ENCODE results near the gene BCL11A. TPM values are rescaled to one million over a fixed set of nuclear protein-coding genes. Genes with fewer than 3 reads are reported as not detected.

Gene BCL11A
- total RNA-seq, 6 experiments from 2014 or later, result 1.1 to 3.0 (median 1.9) TPM

- Mint-ChIP-seq H3K9me3 (no peaks in the 10 kb centered on the region), H3K36me3 (ENCODE audit: low read depth) (no peaks in the 10 kb centered on the region), H3K4me3 (no peak overlapping the region), H3K27me3 (ENCODE audit: insufficient read depth) (no peaks in the 10 kb centered on the region; the same call in none of the 2 replicates), H3K27ac (no peak overlapping the region), H3K4me1 (ENCODE audit: low read depth) (peaks cover 15% of the 10 kb centered on the region)
- no peak for DNase-seq
- TF ChIP-seq CTCF (IDR thresholded peaks at IDR 0.05), result no peak
These were observed 79.9 kb downstream of the BCL11A start for GRCh38 chr2:60473546-60473945.

DNA sequence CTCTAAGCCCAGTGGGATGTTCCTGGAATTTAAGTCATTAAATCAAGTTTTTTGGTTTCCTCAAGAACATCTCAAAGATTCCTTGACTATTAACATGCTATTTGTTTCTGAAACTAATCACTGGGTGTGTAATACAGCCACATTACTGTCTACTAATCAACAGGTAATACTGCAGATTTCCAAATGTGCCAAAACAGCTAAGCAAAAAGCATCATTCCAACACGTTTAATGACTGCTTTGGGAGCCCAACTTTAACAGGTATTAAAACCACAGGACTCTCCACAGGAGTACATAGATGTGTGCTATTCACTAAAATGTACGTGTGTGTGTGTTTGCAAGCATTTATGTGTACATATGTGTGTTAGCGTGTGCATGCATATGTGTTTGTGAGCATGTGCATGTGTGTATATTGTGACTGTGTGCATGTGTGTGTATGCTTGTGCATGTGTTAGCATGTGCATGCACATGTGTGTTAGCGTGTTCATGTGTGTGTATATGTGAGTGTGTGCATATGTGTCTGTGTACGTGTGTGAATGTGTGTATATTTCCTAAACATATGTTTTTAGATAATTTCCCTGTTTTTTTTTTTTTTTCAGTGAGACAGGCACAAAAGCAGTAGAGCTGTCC lies 80.7 kb downstream of the BCL11A start:
- Mint-ChIP-seq H3K4me3 (no peak overlapping the region), H3K4me1 (ENCODE audit: low read depth) (peaks cover 20% of the 10 kb centered on the region), H3K9me3 (no peaks in the 10 kb centered on the region), H3K36me3 (ENCODE audit: low read depth) (no peaks in the 10 kb centered on the region), H3K27ac (no peak overlapping the region), H3K27me3 (ENCODE audit: insufficient read depth) (no peaks in the 10 kb centered on the region; the same call in none of the 2 replicates)
- TF ChIP-seq CTCF (IDR thresholded peaks at IDR 0.05), result no peak
- DNase-seq, result no peak

DNA sequence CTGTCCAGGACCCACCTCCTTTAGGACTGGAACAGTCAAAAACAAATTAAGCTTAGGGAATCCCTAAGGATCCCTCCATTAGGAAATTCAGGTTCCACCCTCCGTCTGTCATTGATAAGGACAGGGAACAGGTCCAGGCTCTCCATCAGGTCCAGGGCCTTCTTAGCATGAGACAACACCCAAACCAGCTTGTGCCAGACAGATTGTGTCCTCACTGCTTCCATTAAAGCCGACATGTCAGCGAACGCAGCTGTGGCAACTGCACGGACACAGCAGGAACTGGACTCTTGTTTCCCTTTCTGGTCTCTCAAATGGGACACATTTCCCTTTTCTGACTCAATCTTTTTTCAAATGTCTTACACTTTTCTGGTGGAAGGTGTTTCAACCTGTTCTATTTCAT lies 81.4 kb downstream of the BCL11A start:
- H3K27me3 Mint-ChIP-seq (ENCODE audit: insufficient read depth), result no peaks in the 10 kb centered on the region; the same call in none of the 2 replicates
- H3K27ac Mint-ChIP-seq, result no peak overlapping the region
- H3K36me3 Mint-ChIP-seq (ENCODE audit: low read depth), result no peaks in the 10 kb centered on the region
- H3K4me3 Mint-ChIP-seq, result no peak overlapping the region
- no peak for DNase-seq
- TF ChIP-seq CTCF (IDR thresholded peaks at IDR 0.05), result no peak
- H3K4me1 Mint-ChIP-seq (ENCODE audit: low read depth), result peaks cover 20% of the 10 kb centered on the region
- no peaks in the 10 kb centered on the region for H3K9me3 Mint-ChIP-seq

GRCh38 chr2:60470340-60470739 lies 83.1 kb downstream of the BCL11A start:
- no peaks in the 10 kb centered on the region for H3K36me3 Mint-ChIP-seq (ENCODE audit: low read depth)
- TF ChIP-seq CTCF (IDR thresholded peaks at IDR 0.05), result no peak
- no peak for DNase-seq
- H3K27ac Mint-ChIP-seq, result no peak overlapping the region
- H3K4me3 Mint-ChIP-seq, result no peak overlapping the region
- no peaks in the 10 kb centered on the region; the same call in none of the 2 replicates for H3K27me3 Mint-ChIP-seq (ENCODE audit: insufficient read depth)
- peaks cover 20% of the 10 kb centered on the region for H3K4me1 Mint-ChIP-seq (ENCODE audit: low read depth)
- no peaks in the 10 kb centered on the region for H3K9me3 Mint-ChIP-seq

DNA sequence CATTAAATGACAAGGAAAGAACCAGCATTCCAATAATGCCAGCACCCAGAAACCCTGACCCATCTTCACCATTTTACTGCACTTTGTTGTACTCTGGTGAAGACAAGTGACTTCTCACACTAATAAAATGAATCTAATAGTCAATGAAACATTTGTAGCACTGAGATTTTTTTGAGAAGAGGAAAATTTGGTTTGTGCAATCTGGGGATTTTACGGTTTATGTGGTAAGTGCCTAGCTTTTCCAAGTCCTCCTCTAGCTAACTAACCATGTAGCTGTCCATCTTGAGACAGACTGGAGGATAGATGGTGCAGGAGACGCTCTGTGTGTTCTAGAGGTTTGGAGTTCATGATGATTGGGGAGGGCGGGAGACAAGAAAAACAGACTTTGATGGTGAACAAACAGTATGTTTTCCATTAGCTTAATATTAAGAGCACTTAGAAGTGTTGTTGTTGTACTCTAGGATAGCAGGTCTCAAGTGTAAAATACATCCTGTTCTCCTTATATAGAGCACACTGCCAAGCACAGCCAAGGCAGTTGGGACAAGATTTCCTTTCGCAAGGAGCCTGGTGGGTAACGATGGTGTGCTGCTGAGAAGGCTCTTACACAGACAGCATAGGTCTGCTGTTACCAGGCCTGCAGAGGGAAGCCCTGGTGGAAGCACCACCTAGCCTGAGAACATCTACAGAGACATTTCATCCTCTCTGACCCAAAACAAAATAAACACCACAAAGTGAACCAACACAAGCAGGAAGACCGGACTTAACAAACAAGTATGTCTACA lies 83.7 kb downstream of the BCL11A start:
- no peak overlapping the region for H3K27ac Mint-ChIP-seq
- H3K4me3 Mint-ChIP-seq, result no peak overlapping the region
- H3K4me1 Mint-ChIP-seq (ENCODE audit: low read depth), result peaks cover 20% of the 10 kb centered on the region
- H3K27me3 Mint-ChIP-seq (ENCODE audit: insufficient read depth), result no peaks in the 10 kb centered on the region; the same call in none of the 2 replicates
- no peaks in the 10 kb centered on the region for H3K36me3 Mint-ChIP-seq (ENCODE audit: low read depth)
- DNase-seq, result no peak
- TF ChIP-seq CTCF (IDR thresholded peaks at IDR 0.05), result no peak
- no peaks in the 10 kb centered on the region for H3K9me3 Mint-ChIP-seq
